DOHH2 (cell line): ENCODE measurements around the gene DLG5.

Source experiments
- CTCF ChIP-seq: fragments of 200-600 bp; sonication (generic); IDR thresholded peaks from one replicate; pipeline ENCODE4 v1.5.1; 2014; ENCODE audit warnings: antibody characterized with exemption, mild to moderate bottlenecking, low read depth, low read length; ENCODE audit not compliant: poor library complexity, severe bottlenecking
- EZH2phosphoT487 ChIP-seq: fragments of 200-600 bp; sonication (generic); IDR thresholded peaks from 2 replicates; pipeline ENCODE4 v1.6.1; 2017; ENCODE audit warnings: borderline replicate concordance, mild to moderate bottlenecking, antibody characterized with exemption, low read length, moderate library complexity, mixed read lengths

- TF ChIP-seq CTCF, result no peak
- no peak for TF ChIP-seq EZH2phosphoT487
These were observed 88.5 kb downstream of the DLG5 start for GRCh38 chr10:77837925-77838595.
